Stimulated activated CD4-positive, alpha-beta T cell treated with anti-CD3 and anti-CD28 coated beads, Interleukin-1b, Interleukin-23, amount 100 ng/mL, for 48 hours (primary cell): ENCODE results near the gene PLA2G4D.

Experiments
- DNase-seq: peaks from one replicate; pipeline ENCODE4 v3.0.0-alpha.2; 2020

PLA2G4D gene

DNA sequence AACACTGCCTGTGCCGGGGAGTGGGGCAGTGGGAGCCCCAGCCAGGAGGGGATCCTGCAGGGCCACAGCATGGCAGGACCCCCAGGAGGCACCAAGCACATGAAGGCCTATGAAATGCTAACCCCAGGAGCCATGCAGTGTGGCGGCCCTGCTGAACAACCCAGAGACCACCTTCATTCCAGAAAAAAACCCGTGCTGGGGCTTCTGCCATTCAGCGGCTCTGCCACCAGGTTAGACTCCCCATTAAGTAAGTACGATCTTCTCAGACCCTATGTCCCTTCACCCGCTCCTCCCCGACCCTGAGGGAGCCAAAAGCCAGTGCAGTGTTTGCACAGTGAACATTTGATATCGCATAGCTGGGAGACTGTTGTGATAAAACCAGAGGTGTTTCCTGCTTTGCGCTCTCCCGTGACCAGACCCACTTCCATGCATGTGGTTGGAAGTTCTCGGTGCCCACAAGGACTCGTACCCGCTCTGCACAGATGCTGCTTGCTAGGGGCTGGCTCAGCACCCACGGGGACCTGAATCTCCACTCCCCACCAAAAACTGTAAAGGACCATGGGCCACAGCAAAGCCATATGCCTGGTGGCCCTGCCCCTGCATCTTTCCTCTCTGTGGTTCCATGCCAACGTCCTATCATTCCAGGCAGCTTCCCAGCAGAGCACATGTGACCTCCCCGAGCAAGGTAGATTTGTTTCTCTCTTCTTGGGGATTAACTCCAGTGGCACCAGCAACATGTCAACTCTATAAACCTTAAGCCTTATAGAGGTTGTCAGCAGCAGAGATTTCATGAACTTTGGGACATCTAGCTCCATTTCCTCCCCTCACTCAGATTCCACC, 5.3 kb downstream of the PLA2G4D start:
- no peak for DNase-seq

DNA sequence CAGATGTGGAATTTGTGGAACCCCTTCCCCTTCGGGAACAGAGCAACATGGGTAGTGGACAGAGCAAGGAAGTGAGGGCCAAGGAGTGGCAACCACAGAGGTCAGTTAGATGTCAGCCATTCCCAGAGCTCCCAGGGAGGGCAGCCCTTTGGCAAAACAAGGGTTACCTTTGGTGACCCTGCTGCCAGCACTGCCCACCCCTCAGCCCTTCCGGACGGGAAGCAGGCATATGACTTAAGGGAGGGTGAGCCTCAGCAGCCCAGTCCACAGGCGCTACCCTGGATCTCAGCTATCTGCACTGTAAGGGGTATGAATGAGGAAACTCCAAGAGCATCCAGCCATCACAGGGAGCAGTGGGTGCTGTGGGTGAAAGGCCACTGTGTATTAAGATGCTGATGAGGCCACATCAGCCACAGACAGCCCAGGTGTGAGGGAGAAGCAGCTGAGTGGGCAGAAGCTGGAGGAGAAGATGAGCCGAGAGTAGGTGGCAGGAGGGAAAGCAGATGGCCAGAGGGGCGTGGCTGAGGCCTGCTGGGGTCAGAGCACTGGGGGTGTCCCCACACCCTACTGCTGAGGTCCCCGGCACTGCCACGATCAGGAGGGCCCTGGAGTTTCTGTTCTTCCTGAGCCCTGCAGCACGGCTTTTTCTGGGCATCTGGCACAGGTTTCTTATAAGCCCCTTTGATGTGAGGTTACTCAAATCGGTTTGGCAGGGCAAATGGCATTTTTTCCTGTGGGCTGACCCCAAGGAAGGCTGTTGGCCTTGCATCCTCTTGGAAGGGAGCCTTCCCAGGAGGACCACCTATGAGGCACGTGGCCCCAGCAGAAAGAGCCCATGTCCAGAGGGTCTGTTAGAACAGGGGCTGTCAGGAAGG, 6.2 kb downstream of the PLA2G4D start:
- DNase-seq: no peak

DNA sequence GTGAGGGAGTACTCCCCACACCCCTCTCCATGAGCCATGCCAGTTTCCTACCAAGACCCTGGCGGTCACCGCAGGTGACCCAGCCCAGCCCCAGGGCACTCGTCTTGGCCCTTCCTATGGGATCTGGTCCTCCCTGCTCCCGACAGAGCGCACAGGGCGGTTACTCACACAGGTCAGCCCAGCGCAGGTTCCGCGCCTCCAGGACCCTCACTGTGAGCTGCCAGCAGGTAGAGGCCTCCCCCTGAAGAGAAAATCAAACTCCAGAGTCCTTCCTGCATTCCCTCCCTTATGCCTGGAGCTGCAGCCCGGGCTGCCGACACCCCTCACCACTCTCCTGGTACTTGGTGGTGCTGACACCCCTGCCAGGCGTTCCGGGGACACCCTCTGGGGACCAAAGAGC, 6.9 kb downstream of the PLA2G4D start:
- DNase-seq: no peak

DNA sequence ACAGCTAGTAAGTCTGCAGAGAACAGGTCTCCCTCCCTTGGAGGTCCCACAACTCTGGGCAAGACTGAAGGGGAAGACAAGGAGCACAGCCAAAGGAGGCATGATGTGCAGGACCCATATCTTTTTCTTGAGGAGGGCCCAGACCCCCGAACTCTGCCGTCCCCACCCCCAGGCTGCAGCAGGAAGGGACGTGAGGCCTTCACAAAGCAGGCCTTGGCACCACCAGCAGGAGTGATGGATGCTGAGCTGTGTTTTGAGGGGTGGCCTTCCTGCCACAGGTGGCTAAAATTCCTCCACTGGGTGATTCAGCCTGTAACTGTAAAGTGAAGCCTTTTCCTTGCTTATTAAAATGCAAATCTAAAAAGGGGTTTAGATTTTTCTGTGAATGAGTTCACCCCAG, 8.6 kb downstream of the PLA2G4D start:
- no peak for DNase-seq

DNA sequence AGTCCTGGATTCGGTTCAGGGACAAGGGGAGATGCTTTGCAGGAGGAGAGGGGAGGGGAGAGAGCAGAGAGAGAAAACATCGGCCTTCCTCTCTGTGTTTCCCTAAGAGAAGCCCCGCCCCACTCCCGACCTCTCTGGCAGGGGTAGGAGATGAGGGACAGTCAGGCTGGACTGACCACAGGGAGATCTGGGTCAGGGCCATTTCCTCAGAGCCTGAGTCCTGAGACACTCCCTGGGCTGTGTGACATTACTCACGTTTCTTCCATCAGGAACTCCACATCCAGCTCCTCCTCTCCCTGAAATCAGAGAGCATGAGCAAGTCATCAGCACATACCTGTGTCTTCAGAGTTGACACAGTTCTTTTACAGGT, 9.1 kb downstream of the PLA2G4D start:
- DNase-seq: no peak

DNA sequence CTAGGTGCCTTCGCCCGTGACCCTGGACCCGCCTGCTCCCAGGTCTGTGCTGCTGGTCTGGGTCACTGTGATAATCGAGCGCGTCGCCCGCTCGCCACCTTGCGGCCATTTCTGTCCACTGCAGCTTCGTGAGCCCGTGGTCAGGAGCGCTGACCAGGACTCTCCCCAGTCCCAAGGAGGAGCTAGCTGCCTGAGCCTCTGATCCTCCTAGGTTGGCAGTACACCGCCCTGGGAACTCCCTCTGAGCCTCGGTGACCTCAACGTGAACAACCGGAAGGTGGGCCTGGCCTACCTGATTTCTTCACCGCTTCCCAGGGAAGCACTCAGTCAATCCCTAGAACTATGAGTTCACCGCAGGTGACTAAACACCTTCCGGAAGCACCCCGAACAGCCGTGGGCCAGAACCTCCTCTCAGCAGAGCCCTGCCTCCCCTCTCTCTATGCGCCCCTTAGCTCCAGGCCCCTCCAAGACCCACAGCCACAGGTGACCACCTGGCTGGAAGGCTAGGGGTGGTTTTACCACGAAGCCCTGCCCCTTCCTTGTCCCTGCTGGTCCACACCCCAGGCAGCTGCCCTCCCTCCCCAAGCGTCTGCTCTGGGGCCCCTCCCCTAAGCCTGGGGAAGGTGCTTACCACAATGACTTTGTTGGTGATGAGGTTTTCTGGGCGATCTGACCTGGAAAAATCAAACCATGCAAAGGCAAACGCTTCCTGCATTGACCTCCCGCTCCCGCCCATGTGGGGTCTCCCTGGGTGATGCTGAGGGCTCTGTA, 9.7 kb downstream of the PLA2G4D start:
- DNase-seq: peak; percentile 25

DNA sequence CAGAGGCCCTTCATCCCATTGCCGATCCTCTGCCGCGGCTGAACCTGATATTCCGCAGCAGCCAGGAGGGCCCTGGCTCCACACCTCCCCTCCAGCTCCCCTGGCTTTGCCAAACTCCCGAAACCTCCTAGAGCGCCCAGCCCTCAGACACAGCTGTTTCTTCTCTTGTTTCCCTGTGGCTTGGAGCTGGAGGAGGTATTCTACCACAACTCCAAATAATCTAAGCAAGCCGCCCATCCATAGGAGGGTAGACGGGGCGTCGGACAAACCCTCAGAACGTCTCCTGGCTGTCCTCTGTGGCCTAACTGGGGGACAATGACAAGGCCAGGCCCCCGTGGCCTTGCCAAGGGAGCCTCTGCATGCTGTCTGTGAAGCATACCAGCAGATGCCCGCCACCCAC, 10.4 kb downstream of the PLA2G4D start:
- DNase-seq: no peak

DNA sequence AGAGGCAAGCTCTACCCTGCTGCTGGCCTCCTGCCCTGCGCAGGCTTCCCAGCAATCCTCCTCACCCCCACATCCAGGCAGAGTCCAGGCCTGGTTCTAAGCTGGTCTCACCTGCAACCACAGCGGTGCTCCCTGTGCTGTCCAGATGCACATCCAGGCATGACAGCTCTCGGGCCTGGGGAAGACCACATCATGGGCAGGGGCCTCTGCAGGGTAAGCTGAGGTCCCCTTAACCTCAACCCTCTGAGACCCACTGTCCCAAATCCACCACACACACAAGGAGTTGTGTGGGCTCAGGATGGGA, 10.8 kb downstream of the PLA2G4D start:
- no peak for DNase-seq

DNA sequence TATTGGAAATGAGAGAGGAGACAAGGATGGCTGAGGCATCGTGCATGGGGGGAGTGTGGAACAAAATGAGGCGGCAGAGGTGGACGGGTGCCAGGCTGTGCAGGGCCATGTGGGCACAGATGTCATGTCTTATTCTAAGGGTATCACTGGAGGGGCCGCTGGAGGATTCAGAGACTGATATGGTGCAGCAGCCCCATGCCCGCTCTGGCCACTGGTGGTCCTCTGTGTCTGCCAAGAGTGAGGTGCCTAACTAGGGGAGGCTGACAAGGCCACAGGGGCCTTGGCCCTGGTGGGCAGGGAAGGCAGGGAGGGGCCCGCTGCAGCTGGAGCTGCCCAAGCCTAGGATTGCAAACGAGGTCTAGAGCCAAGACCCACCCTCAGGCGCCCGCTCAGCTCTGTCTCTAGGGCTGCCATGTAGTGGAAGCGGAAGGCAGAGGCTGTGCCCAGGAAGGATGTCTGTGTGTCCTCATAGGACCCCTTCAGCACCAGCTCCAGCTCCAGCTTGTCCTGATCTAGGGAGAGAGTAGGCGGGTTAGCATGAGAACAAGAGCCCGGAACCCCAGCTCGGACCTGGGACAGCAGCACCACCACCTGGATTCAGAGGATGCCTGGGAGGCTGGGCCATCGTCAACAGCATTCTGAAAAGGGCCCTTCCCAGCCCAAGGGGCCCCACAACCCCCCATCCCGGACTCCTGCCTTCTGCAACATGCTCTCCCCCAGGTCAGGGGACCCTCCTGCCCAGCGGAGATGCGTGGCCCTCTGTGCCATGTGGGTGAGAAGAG, 11.3 kb downstream of the PLA2G4D start:
- no peak for DNase-seq

DNA sequence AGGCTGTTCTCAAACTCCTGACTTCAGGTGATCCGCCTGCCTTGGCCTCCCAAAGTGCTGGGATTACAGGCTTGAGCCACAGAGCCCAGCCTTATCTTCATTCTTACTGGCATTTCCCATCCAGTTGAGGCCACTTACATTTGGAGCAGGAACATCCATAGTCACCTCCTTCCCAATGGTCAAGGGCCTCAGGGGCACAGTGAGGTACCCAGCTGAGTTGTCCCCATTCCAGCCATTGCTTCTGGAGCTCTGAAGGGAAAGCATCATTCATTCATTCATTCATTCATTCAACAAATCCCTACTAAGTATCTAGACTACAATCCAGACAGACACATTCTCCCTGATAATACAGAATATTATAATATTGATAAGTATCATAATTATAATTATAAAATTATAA, 12.2 kb downstream of the PLA2G4D start:
- no peak for DNase-seq

DNA sequence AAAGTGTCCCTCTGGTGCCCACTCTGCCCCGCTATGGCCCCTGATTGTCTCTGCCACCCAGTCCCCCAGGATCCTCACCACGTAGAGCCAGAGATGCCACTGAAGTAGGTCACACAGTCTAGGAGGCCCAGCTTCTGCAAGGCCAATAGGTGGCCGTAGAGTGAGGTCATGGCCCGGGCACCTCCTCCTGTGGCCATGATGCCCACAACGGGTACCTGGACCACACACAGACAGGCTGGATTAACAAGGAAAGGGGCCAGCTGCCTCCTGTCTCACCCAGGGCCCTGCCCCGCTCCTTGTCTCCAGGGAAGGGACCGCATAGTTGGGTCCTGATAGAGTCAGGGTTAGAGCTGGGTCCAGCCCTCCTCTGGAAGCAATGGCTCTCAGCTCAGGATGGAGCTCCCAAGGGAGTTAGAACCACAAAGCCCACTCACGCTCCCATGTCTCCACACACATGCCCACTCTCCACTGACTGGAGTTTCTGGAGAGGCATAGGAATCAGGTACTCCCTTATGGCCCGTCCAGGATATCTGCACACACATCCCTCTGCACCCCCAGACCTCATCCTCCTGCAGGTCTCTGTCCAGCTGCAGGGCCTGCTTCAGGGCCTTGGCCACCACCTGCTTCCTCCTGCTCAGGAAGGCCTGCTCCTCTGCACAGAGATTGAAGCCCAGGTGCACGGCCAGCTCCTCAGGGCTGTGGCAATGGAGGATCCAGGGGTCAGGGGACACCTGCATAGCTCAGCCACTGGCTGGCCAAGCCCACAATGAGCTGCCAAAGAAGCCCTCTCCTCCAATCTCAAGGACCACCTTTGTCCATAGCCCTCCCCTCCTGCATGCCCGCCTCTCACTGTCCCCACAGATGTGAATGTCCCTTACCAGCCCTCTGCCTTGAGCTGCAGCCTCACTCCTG, 13.2 kb downstream of the PLA2G4D start:
- no peak for DNase-seq

DNA sequence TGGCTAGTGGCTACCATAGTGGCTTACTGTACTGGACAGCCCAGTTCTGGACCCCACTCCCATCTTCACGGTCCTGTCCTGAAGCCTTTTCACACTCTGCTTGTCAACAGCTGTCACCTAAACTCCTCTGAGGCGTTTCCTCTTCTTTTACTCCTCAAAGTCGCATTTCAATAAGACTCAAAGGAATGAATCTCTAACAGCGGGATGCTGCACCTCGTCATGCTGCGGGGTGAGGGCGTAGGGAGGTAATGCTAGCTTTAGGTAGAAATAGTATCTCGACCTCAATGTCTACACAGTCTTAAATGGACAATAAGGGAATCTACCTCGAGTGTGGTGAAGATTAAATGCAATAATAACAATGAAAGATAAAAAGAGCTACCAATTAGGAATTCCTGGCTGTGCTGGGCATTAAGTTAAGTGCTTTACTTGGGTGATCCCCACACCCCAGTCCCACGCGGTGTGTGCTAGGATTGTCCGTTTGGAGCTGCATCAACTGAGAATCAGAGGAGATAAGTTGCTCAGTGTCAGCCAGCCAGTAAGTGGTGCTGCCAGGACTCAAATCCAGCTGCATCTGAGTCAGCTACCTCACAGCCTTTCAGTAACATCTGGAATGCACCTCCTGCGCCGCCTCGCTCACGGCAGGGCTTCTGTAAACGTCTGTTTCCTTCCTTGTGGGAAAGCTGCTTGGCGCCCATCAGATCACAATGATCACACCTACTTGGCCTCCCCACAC, 14.0 kb downstream of the PLA2G4D start:
- no peak for DNase-seq

DNA sequence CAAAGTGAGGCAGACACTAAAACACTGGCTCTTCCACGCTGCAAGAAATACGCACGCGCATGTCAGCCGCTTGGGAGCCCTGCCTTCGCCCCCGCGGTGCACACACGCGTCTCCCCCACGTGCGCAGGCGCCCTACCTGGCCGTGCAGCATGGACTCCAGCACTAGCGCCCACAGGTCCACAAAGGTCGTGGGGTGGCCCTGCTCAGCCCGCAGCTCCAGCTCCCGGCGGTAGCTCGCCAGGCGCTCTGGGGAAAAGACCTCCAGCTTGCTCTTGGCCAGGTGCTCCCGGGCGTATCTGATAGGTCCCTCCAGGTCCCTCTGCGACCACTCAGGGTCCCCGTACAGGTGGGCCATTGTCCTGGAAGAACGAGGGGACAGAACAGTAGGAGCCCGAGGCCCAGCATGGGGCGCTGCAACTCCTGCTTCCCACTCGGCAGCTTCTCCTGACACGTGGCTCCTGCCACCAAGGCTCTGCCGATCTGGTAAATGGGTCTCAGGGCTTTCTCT, 14.9 kb downstream of the PLA2G4D start:
- DNase-seq: no peak

DNA sequence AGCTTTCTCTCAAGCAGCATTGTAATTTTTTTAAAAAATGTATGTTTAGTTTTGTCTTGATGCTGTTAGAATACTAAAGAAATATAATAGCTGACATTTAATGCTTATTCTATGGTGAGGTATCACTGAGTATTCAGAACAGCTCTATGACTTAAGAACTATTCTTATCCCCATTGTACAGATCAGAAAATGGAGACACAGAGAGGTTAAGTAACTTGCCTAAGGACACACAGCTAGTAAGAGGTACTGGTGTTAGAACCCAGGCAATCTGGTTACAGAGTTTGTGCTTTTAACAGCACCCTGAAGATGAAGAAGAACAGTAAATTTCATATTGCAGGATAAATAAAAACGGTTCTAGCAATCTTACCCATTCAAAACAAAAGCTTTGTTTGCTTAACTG, 15.5 kb downstream of the PLA2G4D start:
- DNase-seq: no peak

DNA sequence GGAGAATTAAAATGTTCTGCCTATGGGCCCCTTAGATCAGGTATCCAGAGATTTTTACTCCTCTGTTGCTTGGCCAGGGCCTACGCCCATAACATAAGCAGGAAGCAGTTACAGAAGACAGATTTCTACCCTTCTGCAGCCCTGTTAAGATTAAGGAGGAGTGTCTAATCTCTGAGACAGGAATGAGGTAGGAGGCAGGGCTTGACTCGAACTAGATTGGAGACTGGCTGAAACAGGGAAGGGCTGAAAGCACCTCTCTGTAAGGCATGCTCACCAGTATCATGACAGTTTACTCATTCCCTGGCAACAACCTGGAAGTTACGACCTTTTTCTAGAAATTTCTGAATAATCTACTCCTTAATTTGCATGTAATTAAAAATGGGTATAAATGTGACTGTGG, 16.7 kb downstream of the PLA2G4D start:
- no peak for DNase-seq

DNA sequence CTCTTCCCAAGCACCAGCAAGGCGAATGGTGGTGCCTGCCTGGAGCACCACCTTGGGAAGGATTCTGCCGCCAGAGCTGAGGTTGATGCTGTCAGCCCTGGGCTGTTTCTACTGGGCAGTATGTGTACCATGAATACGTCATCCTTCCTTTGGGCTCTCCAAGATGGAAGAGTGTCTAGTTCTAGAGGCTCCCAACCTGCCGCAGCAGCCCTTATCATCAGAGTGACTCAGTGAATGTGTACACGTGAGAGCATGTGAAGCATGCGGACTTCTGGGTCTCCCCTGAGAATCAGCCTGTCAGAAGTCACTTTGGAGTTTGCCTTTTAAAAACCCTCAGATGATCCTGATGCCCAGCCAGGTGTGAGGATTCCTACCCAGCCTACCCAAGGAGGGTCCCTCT, 20.9 kb downstream of the PLA2G4D start:
- no peak for DNase-seq

DNA sequence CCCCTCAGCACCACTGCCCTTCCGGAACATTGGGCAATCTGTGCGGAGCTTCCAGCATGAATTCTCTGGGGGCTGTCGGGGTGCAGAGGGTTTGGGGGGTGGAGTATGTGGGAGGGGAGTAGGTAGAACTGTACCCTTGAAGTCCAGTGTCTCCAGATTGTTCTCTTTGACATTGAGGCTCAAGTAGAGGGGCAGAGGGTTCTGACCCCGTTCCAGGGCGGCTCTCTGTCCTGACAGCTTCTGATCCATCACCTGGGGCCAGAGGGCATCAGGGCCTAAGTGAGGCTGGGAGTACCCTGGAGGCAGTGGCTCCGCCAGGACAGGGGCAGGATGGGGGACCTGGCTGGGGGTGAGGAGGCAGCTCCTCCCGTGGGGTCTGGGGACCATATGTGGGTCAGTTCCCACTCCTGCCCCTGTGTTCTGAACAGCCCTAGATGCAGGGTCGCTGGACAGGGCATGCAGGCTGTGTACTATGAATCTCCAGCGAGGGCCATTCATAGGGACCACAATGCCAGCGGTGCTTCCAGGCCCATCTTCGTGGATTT, 22.1 kb downstream of the PLA2G4D start:
- DNase-seq: no peak

DNA sequence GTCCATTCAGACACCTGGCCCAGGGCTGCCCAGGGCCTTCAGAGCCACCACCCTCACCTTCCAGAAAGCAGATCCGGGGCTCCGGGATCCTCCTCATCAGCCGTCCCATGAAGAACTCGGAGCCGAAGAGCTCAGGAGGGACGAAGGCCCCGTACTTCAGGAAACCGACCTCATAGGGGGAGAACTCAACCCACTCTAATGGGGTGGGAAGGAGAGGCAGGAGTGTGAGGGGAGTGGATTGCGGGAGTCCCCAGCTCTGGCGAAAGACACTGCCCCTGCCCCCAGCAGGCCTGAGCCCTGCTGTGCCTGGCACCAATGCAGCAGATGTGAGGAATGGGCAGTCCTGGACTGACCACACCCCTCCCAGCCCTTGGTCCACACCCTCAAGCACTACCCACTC, 22.6 kb downstream of the PLA2G4D start:
- no peak for DNase-seq

DNA sequence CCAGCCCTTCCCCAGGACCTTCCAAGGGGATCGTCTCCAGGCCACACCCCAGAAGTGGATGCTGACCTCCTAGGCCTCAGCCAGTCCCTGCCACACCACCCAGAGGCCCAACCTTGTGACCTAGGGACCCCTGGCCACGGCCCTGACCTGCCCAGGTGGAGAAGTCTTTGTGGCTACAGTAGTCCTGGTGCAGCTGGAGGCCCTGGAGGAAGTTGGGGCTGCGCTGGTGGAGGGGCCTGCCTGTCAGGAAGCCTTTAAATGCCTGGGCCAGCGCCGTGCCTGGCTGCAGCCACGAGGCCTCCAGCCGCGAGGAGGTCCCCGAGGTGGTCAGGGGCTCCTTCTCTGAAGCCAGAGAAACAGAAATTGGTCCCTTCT, 23.4 kb downstream of the PLA2G4D start:
- DNase-seq: no peak

DNA sequence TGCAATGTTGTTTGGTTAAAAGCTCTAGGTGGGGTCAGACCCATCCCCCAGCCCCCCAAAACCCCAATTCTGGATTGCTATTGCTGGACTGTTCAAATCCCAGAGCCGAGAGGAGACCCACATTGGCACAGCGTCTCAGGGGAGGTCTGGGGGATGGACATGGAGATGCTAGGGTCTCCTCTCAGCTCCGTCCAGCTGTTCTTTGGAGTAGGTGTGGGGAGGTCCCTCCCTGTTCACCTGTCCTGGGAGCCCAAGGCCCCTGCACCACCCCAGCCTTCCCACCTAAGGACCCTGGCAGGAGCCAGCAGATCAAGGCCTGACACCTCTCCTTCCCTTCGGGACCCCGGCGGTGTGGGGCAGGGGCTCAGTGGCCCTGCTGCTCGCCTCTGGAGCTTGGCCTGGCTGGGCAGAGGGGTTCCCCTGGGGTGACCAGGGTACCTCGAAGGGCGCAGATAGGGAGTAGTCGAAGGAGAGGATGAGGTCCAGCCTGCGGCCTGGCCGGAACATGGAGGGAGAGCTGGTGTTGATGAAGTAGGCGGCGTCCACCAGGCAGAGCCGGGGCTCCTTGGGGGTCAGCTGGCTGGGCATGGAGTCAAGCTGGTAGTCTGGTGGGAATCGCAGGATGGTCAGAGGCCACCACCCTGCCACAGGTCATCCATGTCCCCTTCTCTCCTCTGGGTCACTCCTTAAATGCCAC, 23.9 kb downstream of the PLA2G4D start:
- DNase-seq: no peak
